Ovary (tissue), 9 donors: Measurements from ENCODE around the gene TFDP2. TPM values are rescaled to one million over a fixed set of nuclear protein-coding genes. Genes with fewer than 3 reads are reported as not detected.
"Not testable (repeated sequence)": the region's sequence is repeated elsewhere in the genome, so short reads cannot be mapped to it uniquely, and the experiment has no call there.

Experiments
- DNase-seq, 5 donors: peaks; one replicate each; pipeline ENCODE4 v3.0.0-alpha.2; 2019 to 2020
- H3K27ac ChIP-seq, 2 donors: fragments of 200-600 bp; one replicate each; pipeline versions ENCODE4 v1.5.1 to v1.8.0; 2019 to 2022
- H3K27me3 ChIP-seq: fragments of 200-600 bp; one replicate; pipeline ENCODE4 v1.8.0; 2022
- H3K36me3 ChIP-seq: fragments of 200-600 bp; sonication (generic); one replicate; pipeline ENCODE4 v1.5.1; 2019
- H3K4me1 ChIP-seq: one replicate; pipeline ENCODE4 v1.8.1; 2013; ENCODE audit warnings: mild to moderate bottlenecking, moderate library complexity; ENCODE audit not compliant: insufficient read depth
- H3K4me3 ChIP-seq: fragments of 200-600 bp; sonication (generic); one replicate; pipeline ENCODE4 v1.5.1; 2017
- H3K9me3 ChIP-seq, 2 donors: fragments of 200-600 bp in 1 of 2; sonication (generic) in 1 of 2; one replicate each; pipeline versions ENCODE4 v1.5.1 to v1.8.1; 2013 to 2019; ENCODE audit warnings: mild to moderate bottlenecking in 1 of 2, moderate library complexity in 1 of 2
- EP300 ChIP-seq: sonication (generic); formaldehyde crosslinking; IDR thresholded peaks from one replicate; pipeline ENCODE4 v1.6.1; 2017; ENCODE audit warnings: antibody characterized with exemption
- POLR2A ChIP-seq: fragments of 450-650 bp; IDR thresholded peaks from one replicate; pipeline ENCODE4 v1.6.1; 2017; ENCODE audit warnings: antibody characterized with exemption, mild to moderate bottlenecking, moderate library complexity
- WGBS, 3 donors: extraction: QIAGEN DNeasy Blood & Tissue Kit in 1 of 3; methylation state at CpG; one replicate each; pipeline versions ENCODE4 v1.1.5 to v1.1.7; 2013 to 2017; 5-methylcytosine and 5-hydroxymethylcytosine counted together
- intact Hi-C, 4 donors: fragments of 100-400 bp; cut with DNase I; formaldehyde crosslinking; loops; one replicate each; pipeline versions ENCODE4 v1.11.0 to v1.15.1; 2022 to 2023
- polyA plus RNA-seq, 2 donors: library from polyadenylated mRNA; stranded (reverse); fragments of 200-250 nt in 1 of 2; fragments of 350-450 nt in 1 of 2; fragmentation: Illumina TruSeq in 1 of 2; extraction: RNeasy Lipid Tissue Mini Kit (QIAGEN cat#74804) in 1 of 2; gene quantifications; one replicate each; pipeline ENCODE4 v1.2.3, GENCODE V29; 2013 to 2014
- total RNA-seq, 7 donors: library from RNA; depleted of rRNA in 2 of 7; stranded (reverse); fragments of >200 nt in 2 of 7; fragmentation: NEBNext Ultra II Directional in 3 of 7; extraction: Animal tissue kit (Norgen Biotek cat#: 25700) in 3 of 7; gene quantifications; one replicate each; pipeline versions ENCODE4 v1.1.0 to v1.2.4, GENCODE V29; 2016 to 2023
- TF ChIP-seq, protein P1 (sequence below), 3 donors: fragments of 450-650 bp in 2 of 3; fragments of 200-600 bp in 1 of 3; IDR thresholded peaks; one replicate each; pipeline versions ENCODE4 v1.5.1 to v1.8.0; 2016 to 2022; ENCODE audit warnings: antibody characterized with exemption in 3 of 3, mild to moderate bottlenecking in 1 of 3
- donor health status: DM: no; HTN: no; CAD: no; lungs with moderate emphysema.
- donor health status: DM: no; HTN: no; CAD: no.
- donor health status: Bipolar disorder and iron deficiency.
- donor health status: DM: yes; HTN: yes; CAD: no.
- donor health status: DM: no; HTN: no; CAD: no.
- donor health status: DM: yes; HTN: yes; CAD: no.

Gene TFDP2
- total and polyA plus RNA-seq, 9 donors: 25.7 to 89.8 (median 78.4) TPM

DNA sequence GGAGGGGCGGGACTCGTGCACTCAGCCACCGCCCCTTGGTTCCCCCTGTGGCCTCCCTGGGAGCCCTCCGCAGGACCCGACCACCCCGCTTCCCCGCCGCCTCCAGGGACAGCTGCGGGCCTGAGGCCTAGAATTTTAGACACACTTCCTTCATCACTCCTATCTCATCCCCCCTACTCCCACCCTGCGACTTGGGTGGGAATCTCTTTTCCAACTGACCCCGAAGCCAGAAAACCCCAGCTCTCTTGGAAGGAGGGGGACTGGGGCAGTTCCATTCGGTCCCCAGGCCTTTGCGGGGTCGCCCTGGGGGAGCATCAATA, 289 bp upstream of the TFDP2 start:
- peak overlapping the region; percentile 89 to 93 for H3K27ac ChIP-seq

DNA sequence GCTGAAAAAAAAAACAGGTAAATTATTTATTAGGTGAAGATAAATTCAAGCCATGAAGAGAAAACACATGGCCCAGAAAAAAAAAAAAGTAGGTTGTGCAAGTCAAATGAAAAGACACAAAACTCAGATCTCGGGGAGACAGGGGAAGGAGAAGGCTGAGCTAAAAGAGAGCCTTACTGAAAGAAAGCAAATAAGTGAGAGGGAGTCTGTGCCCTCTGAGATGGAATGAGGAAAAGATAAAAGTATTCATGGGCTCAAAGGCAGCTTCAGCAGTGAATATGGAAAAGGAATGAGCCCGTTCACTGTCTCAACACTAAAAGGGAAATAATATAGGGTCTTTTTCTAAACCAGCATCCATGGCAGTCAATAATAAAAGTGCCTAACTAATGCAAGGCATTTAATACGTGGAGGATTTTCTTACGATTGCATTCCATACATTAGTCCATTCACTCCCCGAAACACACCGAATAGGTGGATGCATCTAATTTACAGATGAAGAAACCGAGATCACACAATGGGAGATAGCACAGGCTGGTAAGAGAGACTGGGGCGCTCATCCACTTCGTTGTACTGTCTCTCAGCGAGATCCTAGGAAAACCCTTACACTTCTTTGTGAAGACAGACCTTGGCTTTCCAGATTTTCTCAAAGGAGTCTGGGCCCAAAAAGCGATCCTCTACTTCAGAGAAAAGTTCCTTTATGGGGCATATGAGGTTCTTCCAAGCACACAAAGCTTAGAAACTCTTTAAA, 1.1 kb downstream of the TFDP2 start:
- WGBS, 3 donors: 7% methylated on average over 11 of the region's 11 CpGs
- Histone ChIP-seq H3K27me3 (no peaks in the 10 kb centered on the region), H3K4me3 (peak overlapping the region; percentile 80), H3K27ac (peak overlapping the region in 1 of 2 donors; percentile 89), H3K4me1 (peaks cover 4% of the 10 kb centered on the region), H3K36me3 (no peaks in the 10 kb centered on the region), H3K9me3 (no peaks in the 10 kb centered on the region)
- intact Hi-C loops: no loop called here
- DNase-seq: no peak
- TF ChIP-seq EP300 (no peak), POLR2A (no peak)
- TF ChIP-seq, protein P1, sequence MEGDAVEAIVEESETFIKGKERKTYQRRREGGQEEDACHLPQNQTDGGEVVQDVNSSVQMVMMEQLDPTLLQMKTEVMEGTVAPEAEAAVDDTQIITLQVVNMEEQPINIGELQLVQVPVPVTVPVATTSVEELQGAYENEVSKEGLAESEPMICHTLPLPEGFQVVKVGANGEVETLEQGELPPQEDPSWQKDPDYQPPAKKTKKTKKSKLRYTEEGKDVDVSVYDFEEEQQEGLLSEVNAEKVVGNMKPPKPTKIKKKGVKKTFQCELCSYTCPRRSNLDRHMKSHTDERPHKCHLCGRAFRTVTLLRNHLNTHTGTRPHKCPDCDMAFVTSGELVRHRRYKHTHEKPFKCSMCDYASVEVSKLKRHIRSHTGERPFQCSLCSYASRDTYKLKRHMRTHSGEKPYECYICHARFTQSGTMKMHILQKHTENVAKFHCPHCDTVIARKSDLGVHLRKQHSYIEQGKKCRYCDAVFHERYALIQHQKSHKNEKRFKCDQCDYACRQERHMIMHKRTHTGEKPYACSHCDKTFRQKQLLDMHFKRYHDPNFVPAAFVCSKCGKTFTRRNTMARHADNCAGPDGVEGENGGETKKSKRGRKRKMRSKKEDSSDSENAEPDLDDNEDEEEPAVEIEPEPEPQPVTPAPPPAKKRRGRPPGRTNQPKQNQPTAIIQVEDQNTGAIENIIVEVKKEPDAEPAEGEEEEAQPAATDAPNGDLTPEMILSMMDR (IDR thresholded peaks at IDR 0.05): no peak

More for the DNA sequence above, 289 bp upstream of the TFDP2 start:
- Histone ChIP-seq H3K9me3 (no peaks in the 10 kb centered on the region), H3K36me3 (no peaks in the 10 kb centered on the region), H3K27me3 (no peaks in the 10 kb centered on the region), H3K4me1 (peaks cover 4% of the 10 kb centered on the region), H3K4me3 (peak overlapping the region; percentile 80)
- no peak for TF ChIP-seq EP300
- TF ChIP-seq, protein P1 (IDR thresholded peaks at IDR 0.05): peak in 1 of 3 donors; percentile 4
- whole genome bisulfite sequencing, 3 donors: 2 to 7% (median 4%) methylated on average over 13 to 14 of the region's 14 CpGs
- no peak for DNase-seq
- intact Hi-C loops: no loop called here

DNA sequence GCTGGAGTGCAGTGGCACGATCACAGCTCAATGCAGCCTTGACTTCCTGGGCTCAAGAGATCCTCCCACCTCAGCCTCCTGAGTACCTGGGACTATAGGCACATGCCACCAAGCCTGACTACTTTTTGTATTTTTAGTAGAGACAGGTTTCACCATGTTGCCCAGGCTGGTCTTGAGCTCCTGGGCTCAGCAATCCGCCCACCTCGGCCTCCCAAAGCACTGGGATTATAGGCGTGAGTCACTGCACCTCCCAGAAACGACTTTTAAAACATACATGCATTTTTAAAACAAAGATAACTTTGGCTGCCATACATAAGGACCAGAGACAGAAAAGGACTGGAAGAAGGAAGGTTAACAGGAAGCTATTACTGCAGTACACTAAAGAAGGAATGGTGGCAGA, 4.8 kb downstream of the TFDP2 start:
- H3K4me1 ChIP-seq, intact Hi-C loops, H3K36me3 ChIP-seq, H3K27me3 ChIP-seq, H3K27ac ChIP-seq, DNase-seq, H3K4me3 ChIP-seq, H3K9me3 ChIP-seq: not testable (repeated sequence)
- WGBS, 3 donors: 78 to 80% (median 79%) methylated on average over 5 of the region's 5 CpGs

DNA sequence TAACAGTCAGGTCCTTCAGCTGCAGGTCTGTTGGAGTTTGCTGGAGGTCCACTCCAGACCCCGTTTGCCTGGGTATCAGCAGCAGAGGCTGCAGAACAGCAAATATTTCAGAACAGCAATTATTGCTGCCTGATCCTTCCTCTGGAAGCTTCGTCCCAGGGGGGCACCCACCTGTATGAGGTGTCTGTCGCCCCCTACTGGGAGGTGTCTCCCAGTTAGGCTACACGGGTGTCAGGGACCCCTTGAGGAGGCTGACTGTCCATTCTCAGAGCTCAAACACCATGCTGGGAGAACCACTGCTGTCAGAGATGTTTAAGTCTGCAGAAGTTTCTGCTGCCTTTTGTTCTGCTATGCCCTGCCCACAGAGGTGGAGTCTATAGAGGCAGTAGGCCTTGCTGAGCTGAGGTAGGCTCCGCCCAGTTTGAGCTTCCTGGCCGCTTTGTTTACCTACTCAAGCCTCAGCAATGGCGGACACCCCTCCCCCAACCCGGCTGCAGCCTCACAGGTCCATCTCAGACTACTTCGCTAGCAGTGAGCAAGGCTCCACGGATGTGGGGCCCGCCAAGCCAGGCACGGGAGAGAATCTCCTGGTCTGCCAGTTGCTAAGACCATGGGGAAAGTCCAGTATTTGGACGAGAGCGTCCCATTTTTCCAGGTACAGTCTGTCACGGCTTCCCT, 8.6 kb downstream of the TFDP2 start:
- H3K4me3 ChIP-seq, intact Hi-C loops, H3K9me3 ChIP-seq, H3K27ac ChIP-seq, H3K27me3 ChIP-seq, H3K4me1 ChIP-seq, DNase-seq, H3K36me3 ChIP-seq: not testable (repeated sequence)
- WGBS, 3 donors: 95 to 98% (median 96%) methylated on average over 14 to 15 of the region's 15 CpGs

DNA sequence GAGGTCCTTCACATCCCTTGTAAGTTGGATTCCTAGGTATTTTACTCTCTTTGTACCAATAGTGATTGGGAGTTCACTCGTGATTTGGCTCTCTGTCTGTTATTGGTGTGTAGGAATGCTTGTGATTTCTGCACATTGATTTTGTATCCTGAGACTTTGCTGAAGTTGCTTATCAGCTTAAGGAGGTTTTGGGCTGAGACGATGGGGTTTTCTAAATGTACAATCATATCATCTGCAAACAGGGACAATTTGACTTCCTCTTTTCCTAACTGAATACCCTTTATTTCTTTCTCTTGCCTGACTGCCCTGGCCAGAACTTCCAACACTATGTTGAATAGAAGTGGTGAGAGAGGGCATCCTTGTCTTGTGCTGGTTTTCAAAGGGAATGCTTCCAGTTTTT, 12.3 kb downstream of the TFDP2 start:
- H3K9me3 ChIP-seq, H3K4me3 ChIP-seq, H3K36me3 ChIP-seq, DNase-seq, intact Hi-C loops, H3K4me1 ChIP-seq, H3K27ac ChIP-seq, H3K27me3 ChIP-seq: not testable (repeated sequence)
- 85 to 93% (median 93%) methylated on average over 2 of the region's 2 CpGs for WGBS, 3 donors

DNA sequence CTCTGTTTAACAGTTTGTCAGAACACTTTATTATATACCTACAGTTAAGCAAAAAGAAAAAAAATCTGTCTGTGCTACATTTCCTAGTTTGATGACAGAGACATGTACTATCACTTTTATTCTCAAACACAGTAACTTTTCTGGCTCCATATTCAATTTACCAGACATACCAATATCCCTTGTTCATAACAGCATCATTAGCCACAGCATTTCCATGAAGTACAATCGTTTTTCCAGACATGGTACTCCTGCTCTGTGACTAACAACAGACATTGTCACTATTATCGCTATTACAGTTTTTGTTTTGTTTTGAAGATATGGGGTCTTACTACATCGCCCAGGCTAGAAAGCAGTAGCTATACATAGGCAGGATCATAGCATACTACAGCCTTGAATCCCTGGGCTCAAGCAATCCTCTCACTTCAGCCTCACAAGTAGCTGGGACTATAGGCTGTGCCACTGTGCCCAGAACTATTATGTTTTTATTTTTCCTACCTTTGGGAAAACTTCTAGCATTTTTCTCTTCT, 14.5 kb downstream of the TFDP2 start:
- H3K4me1 ChIP-seq: no peaks in the 10 kb centered on the region
- intact Hi-C loops: loop anchor here in 1 of 4 donors (5.0 kb wide), 1 partner anchor 147 kb away; no protein-coding TSS in a partner anchor
- no peak overlapping the region for H3K4me3 ChIP-seq
- H3K27me3 ChIP-seq: no peaks in the 10 kb centered on the region
- no peaks in the 10 kb centered on the region for H3K9me3 ChIP-seq
- DNase-seq: no peak
- TF ChIP-seq POLR2A: no peak
- TF ChIP-seq, protein P1 (IDR thresholded peaks at IDR 0.05): no peak
- TF ChIP-seq EP300: no peak
- WGBS, 3 donors: 46 to 75% (median 57%) methylated on average over 3 of the region's 3 CpGs
- H3K27ac ChIP-seq: no peak overlapping the region
- H3K36me3 ChIP-seq: no peaks in the 10 kb centered on the region
